GM10248 (cell line): ENCODE data around the gene PAX5.

Experiments
- CTCF ChIA-PET: fragments of 300-600 bp; sonication (Branson Sonifier 250); formaldehyde crosslinking; extraction: SDS; loops from one replicate; lab custom pipeline; 2021; ENCODE audit warnings: antibody characterized with exemption; lab: Yijun Ruan, JAX
- POLR2A ChIA-PET: fragments of 350-650 bp; sonication (Branson Sonifier 250); formaldehyde crosslinking; extraction: SDS; loops from one replicate; lab custom pipeline; 2020; ENCODE audit warnings: antibody characterized with exemption; lab: Yijun Ruan, JAX
- DNase-seq: peaks from one replicate; pipeline ENCODE4 v3.0.0; 2012; ENCODE audit errors: extremely low spot score
- CTCF ChIP-seq: IDR thresholded peaks from 2 replicates; pipeline ENCODE4 v1.5.1; 2012; ENCODE audit warnings: mild to moderate bottlenecking, low read depth; ENCODE audit errors: extremely low read depth, missing control alignments, control extremely low read depth

Gene PAX5

DNA sequence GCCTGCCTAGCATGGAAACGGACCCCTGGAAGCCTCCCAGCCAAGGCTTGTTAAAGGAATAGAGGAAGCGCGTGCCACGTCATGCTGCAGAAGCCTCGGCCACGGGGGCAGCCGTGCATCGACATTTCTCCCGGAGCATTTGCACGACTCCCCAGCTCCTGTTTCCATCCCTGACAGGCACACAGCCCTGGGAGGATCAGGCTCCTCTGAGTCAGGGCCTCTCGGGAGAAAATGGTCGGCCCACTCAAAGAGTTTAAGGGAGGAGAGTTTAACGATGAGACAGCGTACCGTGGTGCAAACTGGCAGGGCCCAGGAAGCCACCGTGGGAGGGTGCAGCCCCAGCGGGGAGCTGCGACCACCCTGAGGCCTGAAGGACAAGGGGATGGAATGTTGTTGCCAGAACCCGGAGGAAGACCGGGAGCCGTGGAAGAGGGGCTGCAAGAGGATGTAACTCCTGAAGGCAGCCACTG, 213.6 kb downstream of the PAX5 start:
- CTCF ChIA-PET: interaction anchor here (1.0 to 2.7 kb wide), 3 partner anchors 15 to 92 kb away, joined by 3 to 7 read pairs (median 7); no protein-coding TSS in a partner anchor
- TF ChIP-seq CTCF: no peak
- POLR2A ChIA-PET: no interaction called here
- DNase-seq: no peak

DNA sequence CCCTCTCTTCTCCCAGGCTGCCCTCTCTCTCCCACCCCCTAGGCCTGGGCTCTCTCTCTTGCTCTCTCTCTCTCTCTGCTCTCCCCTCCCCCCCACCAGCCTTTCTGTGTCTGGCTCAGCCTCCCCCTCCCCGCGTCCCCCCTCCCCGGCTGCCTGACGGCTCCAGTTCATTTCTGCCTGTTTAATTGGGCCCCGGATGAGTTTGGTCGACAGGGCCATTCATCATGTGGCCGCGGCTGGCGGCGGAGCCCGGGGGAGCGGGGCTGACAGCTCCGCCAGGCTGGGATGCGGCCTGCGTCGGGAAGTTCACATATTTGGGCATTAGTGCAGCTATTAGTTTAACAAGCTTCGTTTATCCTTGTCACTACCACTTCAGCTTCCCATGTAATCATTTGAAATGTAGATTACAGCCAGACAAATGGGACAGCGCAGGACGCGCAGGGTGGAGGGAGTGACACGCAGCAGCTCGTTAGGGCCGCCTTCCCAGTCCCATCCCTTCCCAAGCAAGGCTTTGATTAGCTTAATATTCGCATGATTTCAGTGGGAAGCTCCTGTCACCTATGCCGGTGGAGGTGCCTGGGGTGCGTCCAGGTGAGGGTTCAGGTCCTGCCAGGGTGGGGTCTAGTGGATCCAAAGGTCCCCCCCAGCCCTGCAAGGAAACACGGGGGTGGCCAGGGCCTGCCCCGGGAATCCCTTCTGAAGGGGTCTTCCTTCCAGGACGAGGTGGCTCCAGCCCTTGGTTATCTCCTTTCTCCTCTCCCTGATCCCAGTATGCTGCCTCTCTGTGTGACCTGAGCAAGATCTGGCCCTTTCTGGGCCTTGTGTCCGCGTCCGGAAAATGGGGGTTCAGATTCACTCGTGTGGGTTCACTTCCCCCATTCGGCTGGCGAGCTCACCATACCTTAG, 214.8 kb downstream of the PAX5 start:
- ChIA-PET CTCF (interaction anchor here (0.7 to 2.7 kb wide), 6 partner anchors 14 to 540 kb away, joined by 3 to 7 read pairs (median 4); no protein-coding TSS in a partner anchor), POLR2A (no interaction called here)
- TF ChIP-seq CTCF: no peak
- no peak for DNase-seq

GRCh38 chr9:36818242-36818938, 215.7 kb downstream of the PAX5 start:
- CTCF ChIA-PET: interaction anchor here (2.2 to 2.7 kb wide), 2 partner anchors 13 to 19 kb away, joined by 4 to 7 read pairs; no protein-coding TSS in a partner anchor
- TF ChIP-seq CTCF: no peak
- DNase-seq: no peak

GRCh38 chr9:36817160-36817834, 216.8 kb downstream of the PAX5 start:
- POLR2A ChIA-PET: no interaction called here
- TF ChIP-seq CTCF: no peak
- DNase-seq: no peak
- CTCF ChIA-PET: interaction anchor here (2.2 kb wide), 1 partner anchor 18 kb away, joined by 4 read pairs; no protein-coding TSS in a partner anchor

More at GRCh38 chr9:36818242-36818938, 215.7 kb downstream of the PAX5 start:
- POLR2A ChIA-PET: no interaction called here

GRCh38 chr9:36816371-36816770, 217.7 kb downstream of the PAX5 start:
- CTCF ChIA-PET: interaction anchor here (0.9 kb wide), 1 partner anchor 25 kb away, joined by 3 read pairs; no protein-coding TSS in a partner anchor
- DNase-seq: no peak
- TF ChIP-seq CTCF: no peak
- POLR2A ChIA-PET: no interaction called here
